Glutamatergic neuron (in vitro differentiated cells): Measurements from ENCODE around the gene GAD2. TPM values are rescaled to one million over a fixed set of nuclear protein-coding genes. Genes with fewer than 3 reads are reported as not detected.

Experiments
- DNase-seq: peaks from one replicate; pipeline ENCODE4 v3.0.0; 2022
- H3K27ac Mint-ChIP-seq: one replicate; pipeline ENCODE4 v1.8.0; 2020; ENCODE audit warnings: mild to moderate bottlenecking, mixed read lengths, inconsistent platforms; ENCODE audit not compliant: unreplicated experiment
- H3K27me3 Mint-ChIP-seq: one replicate; pipeline ENCODE4 v1.8.0; 2020; ENCODE audit warnings: mild to moderate bottlenecking, moderate library complexity, mixed read lengths, inconsistent platforms; ENCODE audit not compliant: unreplicated experiment
- H3K36me3 Mint-ChIP-seq: one replicate; pipeline ENCODE4 v1.8.0; 2020; ENCODE audit warnings: mild to moderate bottlenecking, mixed read lengths, inconsistent platforms; ENCODE audit not compliant: unreplicated experiment
- H3K4me1 Mint-ChIP-seq: one replicate; pipeline ENCODE4 v1.8.0; 2020; ENCODE audit warnings: mild to moderate bottlenecking, low read depth, mixed read lengths, inconsistent platforms; ENCODE audit not compliant: unreplicated experiment
- H3K4me3 Mint-ChIP-seq: one replicate; pipeline ENCODE4 v1.8.0; 2020; ENCODE audit warnings: mild to moderate bottlenecking, mixed read lengths, inconsistent platforms; ENCODE audit not compliant: unreplicated experiment
- H3K9me3 Mint-ChIP-seq: one replicate; pipeline ENCODE4 v1.8.0; 2020; ENCODE audit warnings: mild to moderate bottlenecking, moderate library complexity, mixed read lengths, inconsistent platforms; ENCODE audit not compliant: unreplicated experiment
- total RNA-seq: library from RNA; stranded (reverse); fragmentation: NEBNext Ultra II Directional; extraction: Animal tissue kit (Norgen Biotek cat#: 25700); gene quantifications from one replicate; pipeline ENCODE4 v1.2.1, GENCODE V29; 2021; ENCODE audit not compliant: unreplicated experiment
- TF ChIP-seq, protein P1 (sequence below): fragments of 200-600 bp; sonication (generic); IDR thresholded peaks from one replicate; pipeline ENCODE4 v1.5.0; 2021; ENCODE audit not compliant: partially characterized antibody, unreplicated experiment

GAD2 gene
- total RNA-seq, 1 donor from 2014 or later = not detected

DNA sequence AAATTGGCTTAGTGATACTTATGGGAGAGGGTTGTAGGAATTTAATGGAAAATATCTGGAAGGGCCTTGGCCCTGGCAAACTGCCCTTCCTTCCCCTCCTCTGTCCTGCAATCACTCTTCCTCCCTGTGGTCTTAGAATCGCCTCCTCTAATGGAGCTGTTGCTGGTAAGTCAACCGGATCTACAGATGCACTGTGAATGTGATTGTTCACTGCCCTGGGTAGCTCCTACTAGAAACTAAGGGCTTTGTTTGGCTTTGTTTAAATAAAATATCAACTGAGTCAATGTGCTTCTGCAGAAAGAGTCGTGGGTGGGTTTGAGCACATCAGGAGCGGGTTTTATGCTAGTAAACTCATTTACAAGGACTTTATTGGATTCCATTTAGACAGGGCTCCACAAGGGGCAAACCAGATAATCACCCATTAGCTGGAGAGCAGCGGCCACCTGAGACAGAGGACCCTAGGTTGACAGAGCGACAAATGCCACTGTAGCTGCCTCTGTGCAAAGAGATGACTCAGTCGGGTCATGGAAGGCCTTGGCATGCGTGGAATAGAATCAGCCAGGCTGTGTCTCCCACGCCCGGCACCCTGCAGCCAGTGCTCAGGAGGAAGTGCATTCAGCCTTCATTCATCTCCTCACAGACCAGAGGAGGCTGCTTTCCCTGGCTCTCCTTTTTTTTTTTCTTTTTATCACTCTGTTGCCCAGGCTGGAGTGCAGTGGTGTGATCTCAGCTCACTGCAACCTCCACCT lies 97.9 kb downstream of the GAD2 start:
- no peaks in the 10 kb centered on the region for H3K27me3 Mint-ChIP-seq
- H3K9me3 Mint-ChIP-seq = peaks cover 2% of the 10 kb centered on the region
- peak; percentile 24 for DNase-seq
- peaks cover 25% of the 10 kb centered on the region for H3K4me1 Mint-ChIP-seq
- H3K27ac Mint-ChIP-seq = peak overlapping the region; percentile 72
- peak overlapping the region; percentile 72 for H3K4me3 Mint-ChIP-seq
- TF ChIP-seq, protein P1, sequence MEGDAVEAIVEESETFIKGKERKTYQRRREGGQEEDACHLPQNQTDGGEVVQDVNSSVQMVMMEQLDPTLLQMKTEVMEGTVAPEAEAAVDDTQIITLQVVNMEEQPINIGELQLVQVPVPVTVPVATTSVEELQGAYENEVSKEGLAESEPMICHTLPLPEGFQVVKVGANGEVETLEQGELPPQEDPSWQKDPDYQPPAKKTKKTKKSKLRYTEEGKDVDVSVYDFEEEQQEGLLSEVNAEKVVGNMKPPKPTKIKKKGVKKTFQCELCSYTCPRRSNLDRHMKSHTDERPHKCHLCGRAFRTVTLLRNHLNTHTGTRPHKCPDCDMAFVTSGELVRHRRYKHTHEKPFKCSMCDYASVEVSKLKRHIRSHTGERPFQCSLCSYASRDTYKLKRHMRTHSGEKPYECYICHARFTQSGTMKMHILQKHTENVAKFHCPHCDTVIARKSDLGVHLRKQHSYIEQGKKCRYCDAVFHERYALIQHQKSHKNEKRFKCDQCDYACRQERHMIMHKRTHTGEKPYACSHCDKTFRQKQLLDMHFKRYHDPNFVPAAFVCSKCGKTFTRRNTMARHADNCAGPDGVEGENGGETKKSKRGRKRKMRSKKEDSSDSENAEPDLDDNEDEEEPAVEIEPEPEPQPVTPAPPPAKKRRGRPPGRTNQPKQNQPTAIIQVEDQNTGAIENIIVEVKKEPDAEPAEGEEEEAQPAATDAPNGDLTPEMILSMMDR = no peak
- H3K36me3 Mint-ChIP-seq = no peaks in the 10 kb centered on the region

GRCh38 chr10:26318672-26319071 lies 102.1 kb downstream of the GAD2 start:
- Mint-ChIP-seq H3K27me3 (peaks cover 2% of the 10 kb centered on the region), H3K36me3 (no peaks in the 10 kb centered on the region), H3K9me3 (peaks cover 2% of the 10 kb centered on the region), H3K4me3 (no peak overlapping the region), H3K4me1 (peaks cover 8% of the 10 kb centered on the region), H3K27ac (no peak overlapping the region)
- TF ChIP-seq, protein P1 = no peak
- no peak for DNase-seq

DNA sequence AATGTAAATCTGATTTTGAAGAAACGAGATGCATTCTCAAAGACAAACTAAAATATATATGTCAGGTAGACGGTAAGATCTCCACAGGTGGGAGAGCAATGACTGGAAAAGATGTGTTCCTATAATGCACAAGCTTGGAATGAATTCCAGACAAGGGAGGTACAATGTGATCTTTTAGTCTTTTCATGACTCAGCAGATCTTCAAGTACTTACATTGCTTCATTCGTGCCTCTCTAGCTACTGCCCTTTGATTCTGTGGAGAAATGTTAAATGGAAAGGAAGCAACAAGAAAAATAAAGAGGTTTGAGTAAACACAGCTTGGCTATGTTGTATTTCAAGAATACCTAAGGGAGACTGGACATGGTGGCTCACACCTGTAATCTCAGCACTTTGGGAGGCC lies 106.6 kb downstream of the GAD2 start:
- TF ChIP-seq, protein P1 = no peak
- Mint-ChIP-seq H3K4me3 (no peak overlapping the region), H3K4me1 (no peaks in the 10 kb centered on the region), H3K27ac (no peak overlapping the region), H3K36me3 (no peaks in the 10 kb centered on the region), H3K27me3 (peaks cover 2% of the 10 kb centered on the region), H3K9me3 (peaks cover 2% of the 10 kb centered on the region)
- no peak for DNase-seq

DNA sequence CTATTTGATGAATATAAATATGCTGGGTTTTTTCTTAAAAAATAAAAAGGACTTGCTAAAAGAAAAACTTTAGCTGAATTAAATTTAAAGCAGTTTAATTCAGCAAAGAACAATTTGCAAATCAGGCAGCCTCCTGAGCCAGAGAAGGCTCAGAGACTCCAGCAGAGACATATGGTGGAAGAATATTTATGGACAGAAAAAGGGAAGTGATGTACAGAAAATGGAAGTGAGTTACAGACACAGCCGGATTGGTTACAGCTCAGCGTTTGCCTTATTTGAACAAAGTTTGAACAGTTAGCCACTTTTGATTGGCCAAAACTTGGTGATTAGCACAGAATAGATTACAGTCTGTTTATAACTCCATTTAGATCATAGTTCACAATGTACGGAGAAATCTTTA lies 110.3 kb downstream of the GAD2 start:
- H3K4me3 Mint-ChIP-seq = no peak overlapping the region
- TF ChIP-seq, protein P1 = no peak
- peaks cover 2% of the 10 kb centered on the region for H3K4me1 Mint-ChIP-seq
- no peak overlapping the region for H3K27ac Mint-ChIP-seq
- peaks cover under 1% of the 10 kb centered on the region for H3K27me3 Mint-ChIP-seq
- H3K9me3 Mint-ChIP-seq = peaks cover 3% of the 10 kb centered on the region
- H3K36me3 Mint-ChIP-seq = peaks cover 3% of the 10 kb centered on the region
- no peak for DNase-seq

GRCh38 chr10:26327811-26328210 lies 111.2 kb downstream of the GAD2 start:
- TF ChIP-seq, protein P1 = no peak
- Mint-ChIP-seq H3K4me1 (peaks cover 2% of the 10 kb centered on the region), H3K27me3 (no peaks in the 10 kb centered on the region), H3K4me3 (no peak overlapping the region), H3K27ac (no peak overlapping the region), H3K36me3 (peaks cover 3% of the 10 kb centered on the region), H3K9me3 (peaks cover 3% of the 10 kb centered on the region)
- DNase-seq = no peak
